Measurements from ENCODE around the gene FLNC.

- TF ChIP-seq CTCF (IDR thresholded peaks at IDR 0.05; ENCODE audit: extremely low read depth in 1 of 2, insufficient read depth in 1 of 2, low read depth in 1 of 2, low read length in 2 of 2) (no peak), MAX (IDR thresholded peaks at IDR 0.05; ENCODE audit: insufficient read depth, insufficient read length) (no peak), POLR2AphosphoS5 (IDR thresholded peaks at IDR 0.05; ENCODE audit: insufficient read depth, low read depth, low read length) (no peak), POLR2A (IDR thresholded peaks at IDR 0.05; ENCODE audit: low read depth, low read length) (no peak), EZH2 (IDR thresholded peaks at IDR 0.05; ENCODE audit: borderline replicate concordance, low read depth, low read length, severe bottlenecking) (no peak), GATA2 (IDR thresholded peaks at IDR 0.05; ENCODE audit: insufficient read depth, insufficient read length, low read depth, low read length) (no peak), MYC (IDR thresholded peaks at IDR 0.05; ENCODE audit: low read depth, low read length) (no peak), JUN (IDR thresholded peaks at IDR 0.05; ENCODE audit: borderline replicate concordance, insufficient read depth, insufficient read length, low read depth) (no peak)
These were observed 31.9 kb downstream of the FLNC start for GRCh38 chr7:128861957-128862570.

Data from endothelial cell of umbilical vein (primary cell).